Erythroblast (primary cell): Measurements from ENCODE around the gene CMSS1.

Experiments
- DNase-seq, 2 experiments: peaks; one replicate each; lab custom pipeline; 2025; lab: John Stamatoyannopoulos, UW
- GATA1 ChIP-seq: IDR thresholded peaks from 2 replicates; pipeline ENCODE4 v1.6.1; 2011; ENCODE audit warnings: low read depth, mild to moderate bottlenecking, control low read depth, low read length, moderate library complexity
- POLR2A ChIP-seq: IDR thresholded peaks from 2 replicates; pipeline ENCODE4 v1.6.1; 2011; ENCODE audit warnings: mild to moderate bottlenecking, low read length

CMSS1 gene

GRCh38 chr3:100198579-100199269, 381.1 kb downstream of the CMSS1 start:
- no peak for TF ChIP-seq GATA1
- DNase-seq = no peak

DNA sequence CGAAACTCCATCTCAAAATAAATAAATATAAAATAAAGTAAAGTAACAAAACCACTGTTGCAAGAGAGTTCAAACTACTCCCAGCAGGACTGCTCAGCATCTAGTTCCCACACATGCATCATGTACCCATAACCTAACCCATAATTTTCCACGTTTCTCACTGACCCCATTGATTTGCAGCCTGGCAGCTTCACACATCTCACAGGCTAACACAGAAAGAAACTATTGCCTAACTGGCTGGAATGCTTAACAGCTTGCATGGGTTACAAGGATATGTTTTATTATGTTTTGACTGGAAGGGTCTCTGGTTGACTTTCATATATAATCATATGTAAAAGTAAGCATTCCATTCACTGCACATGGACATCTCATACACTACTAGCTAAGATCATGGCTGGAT, 387.5 kb downstream of the CMSS1 start:
- no peak for DNase-seq
- TF ChIP-seq GATA1 (no peak), POLR2A (no peak)

DNA sequence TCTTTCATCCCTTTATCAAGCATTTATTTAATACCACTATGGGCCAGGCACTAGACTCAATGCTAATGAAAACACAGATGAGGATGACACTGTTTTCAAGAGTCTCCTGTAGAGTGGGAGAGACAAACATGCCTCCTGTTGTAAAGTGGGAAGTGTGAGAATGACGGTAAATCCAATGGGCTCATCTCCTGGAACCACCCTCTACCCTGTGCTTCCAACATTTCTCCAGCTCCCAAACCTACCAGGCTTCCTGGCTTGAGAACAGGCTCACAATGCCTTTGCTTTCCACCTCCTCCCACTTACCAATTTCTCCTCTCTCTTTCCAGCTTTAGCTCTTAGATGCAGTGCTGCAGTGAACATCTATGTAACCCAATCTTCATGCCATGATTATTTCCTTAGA, 389.0 kb downstream of the CMSS1 start:
- TF ChIP-seq GATA1 (no peak), POLR2A (no peak)
- no peak for DNase-seq

GRCh38 chr3:100207886-100208285, 390.2 kb downstream of the CMSS1 start:
- no peak for DNase-seq
- TF ChIP-seq GATA1 (no peak), POLR2A (no peak)

DNA sequence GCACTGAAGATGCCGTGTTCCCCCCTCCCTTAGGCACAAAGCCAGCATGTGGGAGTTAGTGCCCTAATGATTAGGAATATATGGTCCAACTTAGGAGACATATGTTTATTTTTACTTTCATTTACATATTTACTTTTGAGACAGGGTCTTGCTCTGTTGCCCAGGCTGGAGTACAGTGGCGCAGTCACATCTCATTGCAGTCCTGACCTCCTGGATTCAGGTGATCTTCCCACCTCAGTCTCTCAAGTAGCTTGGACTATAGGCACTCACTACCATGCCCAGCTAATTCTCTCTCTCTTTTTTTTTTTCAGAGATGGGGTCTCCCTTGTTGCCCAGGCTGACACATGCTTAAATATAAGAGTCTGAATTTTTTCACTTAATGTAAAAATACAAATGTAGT, 391.5 kb downstream of the CMSS1 start:
- no peak for DNase-seq
- TF ChIP-seq GATA1 (no peak), POLR2A (no peak)

- no peak for DNase-seq
- no peak for TF ChIP-seq GATA1
- TF ChIP-seq POLR2A = no peak
These were observed 392.5 kb downstream of the CMSS1 start for GRCh38 chr3:100209948-100210771.

- DNase-seq = no peak
- TF ChIP-seq POLR2A (no peak), GATA1 (no peak)
These were observed 393.1 kb downstream of the CMSS1 start for GRCh38 chr3:100210772-100211135.

GRCh38 chr3:100213891-100214573, 396.4 kb downstream of the CMSS1 start:
- DNase-seq = no peak

GRCh38 chr3:100214574-100214964, 396.9 kb downstream of the CMSS1 start:
- TF ChIP-seq POLR2A = no peak
- TF ChIP-seq GATA1 = no peak
- DNase-seq = no peak

More at GRCh38 chr3:100213891-100214573, 396.4 kb downstream of the CMSS1 start:
- TF ChIP-seq POLR2A = no peak
- no peak for TF ChIP-seq GATA1

GRCh38 chr3:100216713-100217112, 399.1 kb downstream of the CMSS1 start:
- TF ChIP-seq GATA1 (no peak), POLR2A (no peak)

DNA sequence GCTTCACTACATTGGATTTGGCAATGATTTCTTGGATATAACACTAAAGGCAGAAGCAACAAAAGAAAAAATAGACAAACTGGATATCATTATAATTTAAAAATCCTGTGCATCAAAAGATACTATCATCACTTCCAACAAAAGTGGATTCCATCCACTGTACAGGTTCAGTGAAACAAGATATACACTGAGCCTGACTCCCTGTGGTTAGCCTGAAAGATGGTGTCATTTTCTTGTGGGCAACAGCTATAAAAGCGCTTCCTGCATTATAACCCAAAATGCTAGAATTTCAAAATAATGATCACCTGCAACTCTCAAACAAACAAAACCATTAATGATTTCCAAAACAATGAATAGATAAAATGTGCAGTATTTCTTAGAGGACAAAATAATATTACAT, 403.5 kb downstream of the CMSS1 start:
- TF ChIP-seq GATA1 (no peak), POLR2A (no peak)
- no peak for DNase-seq

More at GRCh38 chr3:100216713-100217112, 399.1 kb downstream of the CMSS1 start:
- no peak for DNase-seq

GRCh38 chr3:100225193-100225592, 407.5 kb downstream of the CMSS1 start:
- no peak for TF ChIP-seq GATA1
- no peak for TF ChIP-seq POLR2A
- no peak for DNase-seq

DNA sequence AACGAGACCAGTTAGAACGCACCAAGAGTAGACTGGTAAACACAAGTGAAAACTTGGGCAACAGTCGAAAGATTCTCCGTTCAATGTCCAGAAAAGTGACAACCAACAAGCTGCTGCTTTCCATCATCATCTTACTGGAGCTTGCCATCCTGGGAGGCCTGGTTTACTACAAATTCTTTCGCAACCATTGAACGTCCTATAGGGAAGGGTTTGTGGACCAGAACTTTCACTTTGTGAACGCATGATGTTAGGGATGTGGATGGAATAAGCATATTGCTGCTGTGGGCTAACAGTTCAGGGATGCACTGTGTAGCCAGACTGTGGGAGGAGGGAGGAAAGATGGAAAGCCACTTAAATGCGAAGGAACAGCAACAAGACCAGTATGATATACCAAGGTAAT, 408.2 kb downstream of the CMSS1 start:
- no peak for DNase-seq
- TF ChIP-seq POLR2A (no peak), GATA1 (no peak)
